Neural cell (in vitro differentiated cells): ENCODE results near the gene GOLM1. TPM values are rescaled to one million over a fixed set of nuclear protein-coding genes. Genes with fewer than 3 reads are reported as not detected.
"Not testable (repeated sequence)": the region's sequence is repeated elsewhere in the genome, so short reads cannot be mapped to it uniquely, and the experiment has no call there.

Experiments used
- H2AFZ ChIP-seq: fragments of 200-600, 300-800 bp; sonication (generic), shearing (Covaris generic); 2 replicates; pipeline ENCODE4 v1.6.0; 2014; ENCODE audit warnings: low read depth, mild to moderate bottlenecking, antibody characterized with exemption, low read length, moderate library complexity
- H3F3A ChIP-seq: fragments of 200-600 bp; shearing (Covaris generic); 2 replicates; pipeline ENCODE4 v1.6.1; 2016; ENCODE audit warnings: mild to moderate bottlenecking, moderate library complexity, mixed read lengths, antibody characterized with exemption, low read length; ENCODE audit not compliant: insufficient read depth, poor library complexity, severe bottlenecking
- H3K27ac ChIP-seq: fragments of 200-600, 300-800 bp; sonication (generic), shearing (Covaris generic); 2 replicates; pipeline ENCODE4 v1.5.1; 2014; ENCODE audit warnings: mild to moderate bottlenecking, low read length, moderate library complexity
- H3K27me3 ChIP-seq: fragments of 300-800, 200-600 bp; sonication (generic), shearing (Covaris generic); 2 replicates; pipeline ENCODE4 v1.6.0; 2014; ENCODE audit warnings: mild to moderate bottlenecking, low read depth, low read length, moderate library complexity; ENCODE audit not compliant: insufficient read depth
- H3K36me3 ChIP-seq: fragments of 300-800, 200-600 bp; sonication (generic), shearing (Covaris generic); 2 replicates; pipeline ENCODE4 v1.5.1; 2014; ENCODE audit warnings: mild to moderate bottlenecking, antibody characterized with exemption, low read length, moderate library complexity; ENCODE audit not compliant: insufficient read depth
- H3K4me2 ChIP-seq: fragments of 300-800, 200-600 bp; sonication (generic), shearing (Covaris generic); 2 replicates; pipeline ENCODE4 v1.6.0; 2014; ENCODE audit warnings: mild to moderate bottlenecking, low read length
- H3K4me3 ChIP-seq: fragments of 300-800, 200-600 bp; sonication (generic), shearing (Covaris generic); 2 replicates; pipeline ENCODE4 v1.5.1; 2014; ENCODE audit warnings: mild to moderate bottlenecking, low read length, moderate library complexity
- H3K79me2 ChIP-seq: fragments of 200-600 bp; shearing (Covaris generic); replicated peaks from 2 replicates; pipeline ENCODE4 v1.6.0; 2014; ENCODE audit warnings: mild to moderate bottlenecking, low read length, moderate library complexity; ENCODE audit not compliant: insufficient read depth
- H3K9ac ChIP-seq: fragments of 300-800, 200-600 bp; sonication (generic), shearing (Covaris generic); 2 replicates; pipeline ENCODE4 v1.6.1; 2016; ENCODE audit warnings: mild to moderate bottlenecking, low read length, mixed read lengths
- H3K9me2 ChIP-seq: fragments of 200-600 bp; shearing (Covaris generic); 2 replicates; pipeline ENCODE4 v1.6.1; 2016; ENCODE audit warnings: mild to moderate bottlenecking, low read length, mixed read lengths; ENCODE audit not compliant: insufficient read depth
- H3K9me3 ChIP-seq: fragments of 200-600, 300-800 bp; sonication (generic), shearing (Covaris generic); 2 replicates; pipeline ENCODE4 v1.6.1; 2016; ENCODE audit warnings: mild to moderate bottlenecking, mixed run types, low read length, moderate library complexity, mixed read lengths
- H4K20me1 ChIP-seq: fragments of 200-600 bp; shearing (Covaris generic); 2 replicates; pipeline ENCODE4 v1.6.1; 2016; ENCODE audit warnings: mild to moderate bottlenecking, mixed run types; ENCODE audit not compliant: insufficient read depth
- CTCF ChIP-seq: fragments of 450-650 bp; IDR thresholded peaks from 2 replicates; pipeline ENCODE4 v1.5.1; 2014; ENCODE audit warnings: antibody characterized with exemption, mild to moderate bottlenecking, moderate library complexity; ENCODE audit not compliant: poor library complexity, severe bottlenecking
- EP300 ChIP-seq: fragments of 450-650 bp; conservative IDR thresholded peaks from 2 replicates; pipeline ENCODE4 v1.6.1; 2014; ENCODE audit warnings: antibody characterized with exemption, mild to moderate bottlenecking, moderate library complexity; ENCODE audit not compliant: poor library complexity, severe bottlenecking
- EZH2 ChIP-seq: fragments of 200-600, 300-800 bp; shearing (Covaris generic), sonication (generic); IDR thresholded peaks from 2 replicates; pipeline ENCODE4 v1.6.1; 2014; ENCODE audit warnings: antibody characterized with exemption, low read length, borderline replicate concordance, mild to moderate bottlenecking; ENCODE audit not compliant: insufficient read depth, poor library complexity, severe bottlenecking
- MXI1 ChIP-seq: fragments of 450-650 bp; conservative IDR thresholded peaks from 2 replicates; pipeline ENCODE4 v1.6.1; 2014; ENCODE audit warnings: antibody characterized with exemption, mild to moderate bottlenecking; ENCODE audit not compliant: poor library complexity, severe bottlenecking
- POLR2AphosphoS5 ChIP-seq: IDR thresholded peaks from 2 replicates; pipeline ENCODE4 v1.6.1; 2012
- RAD21 ChIP-seq: fragments of 450-650 bp; conservative IDR thresholded peaks from 2 replicates; pipeline ENCODE4 v1.6.1; 2014; ENCODE audit warnings: antibody characterized with exemption, mild to moderate bottlenecking, moderate library complexity
- REST ChIP-seq: IDR thresholded peaks from 2 replicates; pipeline ENCODE4 v1.6.1; 2012; ENCODE audit warnings: borderline replicate concordance
- SMC3 ChIP-seq: fragments of 450-650 bp; conservative IDR thresholded peaks from 2 replicates; pipeline ENCODE4 v1.6.1; 2014; ENCODE audit warnings: antibody characterized with exemption, mild to moderate bottlenecking, moderate library complexity; ENCODE audit not compliant: poor library complexity
- TAF1 ChIP-seq: IDR thresholded peaks from 2 replicates; pipeline ENCODE4 v1.6.1; 2012; ENCODE audit warnings: low read depth
- polyA minus RNA-seq: library from RNA; depleted of rRNA, polyadenylated mRNA; stranded (reverse); fragments of >200 nt; gene quantifications from 2 replicates; pipeline ENCODE4 v1.2.3, GENCODE V29; 2014
- polyA plus RNA-seq: library from polyadenylated mRNA; depleted of rRNA; stranded (reverse); fragments of >200 nt; gene quantifications from 2 replicates; pipeline ENCODE4 v1.2.3, GENCODE V29; 2014

GOLM1 gene, protein sequence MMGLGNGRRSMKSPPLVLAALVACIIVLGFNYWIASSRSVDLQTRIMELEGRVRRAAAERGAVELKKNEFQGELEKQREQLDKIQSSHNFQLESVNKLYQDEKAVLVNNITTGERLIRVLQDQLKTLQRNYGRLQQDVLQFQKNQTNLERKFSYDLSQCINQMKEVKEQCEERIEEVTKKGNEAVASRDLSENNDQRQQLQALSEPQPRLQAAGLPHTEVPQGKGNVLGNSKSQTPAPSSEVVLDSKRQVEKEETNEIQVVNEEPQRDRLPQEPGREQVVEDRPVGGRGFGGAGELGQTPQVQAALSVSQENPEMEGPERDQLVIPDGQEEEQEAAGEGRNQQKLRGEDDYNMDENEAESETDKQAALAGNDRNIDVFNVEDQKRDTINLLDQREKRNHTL
- polyA plus RNA-seq = 76.8 and 77.4 TPM in 2 replicates
- 74.7 and 77.9 TPM in 2 replicates for polyA minus RNA-seq

DNA sequence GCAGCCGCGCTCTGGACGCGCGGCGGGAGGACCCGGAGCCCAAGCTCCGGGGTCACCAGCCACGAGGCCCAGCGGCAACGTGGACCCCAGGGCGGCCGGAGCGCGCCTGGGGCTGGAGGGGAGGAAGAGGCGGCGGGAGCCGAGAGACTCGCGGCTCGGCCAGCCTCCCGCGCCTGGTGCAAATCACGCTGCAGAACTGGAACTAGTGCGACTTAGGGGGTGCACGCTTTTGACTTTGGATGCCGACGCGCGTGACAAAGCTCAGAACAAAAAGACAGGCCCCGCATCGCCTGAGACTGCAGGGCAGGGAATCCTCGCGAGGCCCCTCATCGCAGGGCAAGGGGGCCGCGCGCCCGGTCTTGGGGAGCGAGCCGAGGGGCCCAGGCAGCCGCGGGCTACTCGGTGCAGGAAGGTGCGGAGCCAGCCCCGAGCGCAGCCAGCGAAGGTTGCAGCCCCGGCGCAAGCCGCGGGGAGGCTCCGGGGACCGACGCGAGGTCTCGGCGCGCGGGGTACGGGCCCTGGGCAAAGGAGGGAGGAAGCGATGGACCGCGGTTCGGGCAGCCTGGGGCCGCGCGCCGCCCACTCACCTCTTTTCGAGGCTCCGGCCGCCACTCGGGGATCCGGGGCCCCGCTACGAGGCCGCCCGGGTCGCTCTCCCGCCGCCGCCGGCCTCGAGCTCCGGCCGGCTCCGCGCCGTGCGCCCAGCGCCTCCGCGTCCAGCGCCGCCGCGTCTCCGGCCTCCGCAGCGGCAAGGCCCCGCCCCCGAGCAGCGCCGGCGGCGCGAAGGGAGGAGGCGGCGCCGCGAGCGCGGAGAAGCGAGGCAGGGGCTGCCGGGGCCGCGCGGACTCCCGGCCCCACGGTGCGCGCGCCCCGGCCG, at the start of gene GOLM1:
Gene GOLM1, minus strand, starts transcription at position 735 of the 877 bp plus-strand sequence. CDS start 20,238 bp downstream, outside the sequence.
- Histone ChIP-seq H3K27ac (peak within 1 kb of the TSS; percentile 69), H3K9me3 (no peaks in the 10 kb centered on the region), H3K27me3 (no peaks in the 10 kb centered on the region), H3K79me2 (peaks cover 49% of the 10 kb centered on the region), H3K4me2 (peak within 1 kb of the TSS; percentile 97), H4K20me1 (no peaks in the 10 kb centered on the region), H3F3A (no peaks in the 10 kb centered on the region), H2AFZ (peak within 1 kb of the TSS; percentile 86), H3K4me3 (peak within 1 kb of the TSS; percentile 95), H3K9ac (peak within 1 kb of the TSS; percentile 88), H3K9me2 (no peaks in the 10 kb centered on the region), H3K36me3 (no peaks in the 10 kb centered on the region)
- peak; percentile 31 for TF ChIP-seq POLR2AphosphoS5
- TF ChIP-seq MXI1 = peak; percentile 87
- no peak for TF ChIP-seq EZH2
- TF ChIP-seq CTCF = peak; percentile 41
- no peak for TF ChIP-seq TAF1
- peak; percentile 41 for TF ChIP-seq SMC3
- TF ChIP-seq RAD21 = no peak
- TF ChIP-seq REST = peak; percentile 54
- TF ChIP-seq EP300 = no peak

DNA sequence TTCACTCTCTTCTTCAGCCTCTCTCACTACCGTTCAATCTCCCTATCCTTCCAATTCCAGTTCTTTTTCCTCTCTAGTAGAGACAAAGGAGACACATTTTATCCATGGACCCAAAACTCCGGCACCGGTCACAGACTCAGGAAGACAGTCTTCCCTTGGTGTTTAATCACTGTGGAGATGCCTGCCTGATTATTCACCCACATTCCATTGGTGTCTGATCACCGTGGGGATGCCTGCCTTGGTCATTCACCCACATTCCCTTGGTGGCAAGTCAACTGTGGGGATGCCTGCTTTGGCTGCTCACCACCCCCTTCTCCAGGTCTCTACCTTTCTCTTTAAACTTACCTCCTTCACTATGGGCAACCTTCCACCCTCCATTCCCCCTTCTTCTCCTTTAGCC, 47.3 kb upstream of the GOLM1 start:
- not testable (repeated sequence) for H3K4me2 ChIP-seq, H3K9ac ChIP-seq, H3F3A ChIP-seq, H2AFZ ChIP-seq, H3K36me3 ChIP-seq, H3K27me3 ChIP-seq, H3K9me2 ChIP-seq, H3K79me2 ChIP-seq, H3K4me3 ChIP-seq, H3K9me3 ChIP-seq, H4K20me1 ChIP-seq, H3K27ac ChIP-seq

DNA sequence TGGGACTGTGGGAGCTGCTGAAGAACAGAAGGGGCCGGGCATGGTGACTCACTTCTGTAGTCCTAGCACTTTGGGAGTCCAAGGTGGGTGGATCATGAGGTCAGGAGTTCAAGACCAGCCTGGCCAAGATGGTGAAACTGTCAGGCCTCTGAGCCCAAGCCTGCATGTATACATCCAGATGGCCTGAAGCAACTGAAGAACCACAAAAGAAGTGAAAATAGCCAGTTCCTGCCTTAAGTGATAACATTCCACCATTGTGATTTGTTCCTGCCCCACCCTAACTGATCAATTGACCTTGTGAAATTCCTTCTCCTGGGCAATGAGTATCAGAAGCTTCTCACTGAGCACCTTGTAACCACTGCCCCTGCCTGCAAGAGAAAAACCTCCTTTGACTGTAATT, 46.6 kb upstream of the GOLM1 start:
- H4K20me1 ChIP-seq, H3K4me3 ChIP-seq, H3K27ac ChIP-seq, H3K9me2 ChIP-seq, H3K4me2 ChIP-seq, H3K27me3 ChIP-seq, H3F3A ChIP-seq, H3K9me3 ChIP-seq, H3K36me3 ChIP-seq, H3K9ac ChIP-seq, H2AFZ ChIP-seq, H3K79me2 ChIP-seq: not testable (repeated sequence)
